ENCODE results near the gene DNAJC1.

DNA sequence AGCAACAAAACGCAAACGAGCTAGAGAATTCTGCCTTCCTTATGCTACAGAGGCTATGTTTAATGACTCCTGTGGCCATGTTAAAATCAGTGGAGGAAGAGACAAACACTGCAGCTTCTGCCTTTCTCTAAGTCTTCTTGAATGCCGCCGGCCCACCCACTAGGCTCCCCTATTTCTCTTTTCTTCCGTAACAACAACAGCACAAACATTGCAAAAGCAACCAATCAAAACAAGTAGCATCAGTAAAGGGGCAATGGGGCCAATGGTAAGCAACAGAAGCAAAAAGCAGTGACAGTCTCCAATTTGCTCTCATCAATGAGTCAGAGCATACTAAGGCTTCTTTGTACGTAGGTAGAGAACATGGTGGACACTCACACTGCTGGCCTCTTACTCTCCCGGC is 26.8 kb downstream of the DNAJC1 start:
- TF ChIP-seq, protein P1, sequence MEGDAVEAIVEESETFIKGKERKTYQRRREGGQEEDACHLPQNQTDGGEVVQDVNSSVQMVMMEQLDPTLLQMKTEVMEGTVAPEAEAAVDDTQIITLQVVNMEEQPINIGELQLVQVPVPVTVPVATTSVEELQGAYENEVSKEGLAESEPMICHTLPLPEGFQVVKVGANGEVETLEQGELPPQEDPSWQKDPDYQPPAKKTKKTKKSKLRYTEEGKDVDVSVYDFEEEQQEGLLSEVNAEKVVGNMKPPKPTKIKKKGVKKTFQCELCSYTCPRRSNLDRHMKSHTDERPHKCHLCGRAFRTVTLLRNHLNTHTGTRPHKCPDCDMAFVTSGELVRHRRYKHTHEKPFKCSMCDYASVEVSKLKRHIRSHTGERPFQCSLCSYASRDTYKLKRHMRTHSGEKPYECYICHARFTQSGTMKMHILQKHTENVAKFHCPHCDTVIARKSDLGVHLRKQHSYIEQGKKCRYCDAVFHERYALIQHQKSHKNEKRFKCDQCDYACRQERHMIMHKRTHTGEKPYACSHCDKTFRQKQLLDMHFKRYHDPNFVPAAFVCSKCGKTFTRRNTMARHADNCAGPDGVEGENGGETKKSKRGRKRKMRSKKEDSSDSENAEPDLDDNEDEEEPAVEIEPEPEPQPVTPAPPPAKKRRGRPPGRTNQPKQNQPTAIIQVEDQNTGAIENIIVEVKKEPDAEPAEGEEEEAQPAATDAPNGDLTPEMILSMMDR (IDR thresholded peaks at IDR 0.05; ENCODE audit: low read length), result no peak
- no peak for TF ChIP-seq EZH2 (IDR thresholded peaks at IDR 0.05; ENCODE audit: borderline replicate concordance, low read length)
